Measurements from ENCODE around the gene PNPLA7.

The PNPLA7 gene

GRCh38 chr9:137417161-137418021 lies 132.8 kb downstream of the PNPLA7 start:
- POLR2A ChIA-PET, result no interaction called here
- no peak overlapping the region for H3K27ac ChIP-seq (ENCODE audit: extremely low read depth, low read depth, low read length)
- peaks cover 9% of the 10 kb centered on the region for H3K4me1 ChIP-seq (ENCODE audit: control insufficient read depth, insufficient read depth, low read length)
- CTCF ChIA-PET, result no interaction called here
- H3K36me3 ChIP-seq (ENCODE audit: control insufficient read depth in 2 of 2, insufficient read depth in 1 of 2, low read length in 2 of 2), result no peaks in the 10 kb centered on the region; a peak in 1 of 3 replicates
- no peak for TF ChIP-seq GLI4 (tag by site-specific recombination; IDR thresholded peaks at IDR 0.05)
- no peak for TF ChIP-seq ZNF221 (tag by site-specific recombination; IDR thresholded peaks at IDR 0.05; ENCODE audit: borderline replicate concordance)
- TF ChIP-seq ZNF16 (tag by site-specific recombination; IDR thresholded peaks at IDR 0.05; ENCODE audit: low read depth), result no peak
- TF ChIP-seq IKZF3 (tag by site-specific recombination; IDR thresholded peaks at IDR 0.05), result no peak
- TF ChIP-seq, protein P1, sequence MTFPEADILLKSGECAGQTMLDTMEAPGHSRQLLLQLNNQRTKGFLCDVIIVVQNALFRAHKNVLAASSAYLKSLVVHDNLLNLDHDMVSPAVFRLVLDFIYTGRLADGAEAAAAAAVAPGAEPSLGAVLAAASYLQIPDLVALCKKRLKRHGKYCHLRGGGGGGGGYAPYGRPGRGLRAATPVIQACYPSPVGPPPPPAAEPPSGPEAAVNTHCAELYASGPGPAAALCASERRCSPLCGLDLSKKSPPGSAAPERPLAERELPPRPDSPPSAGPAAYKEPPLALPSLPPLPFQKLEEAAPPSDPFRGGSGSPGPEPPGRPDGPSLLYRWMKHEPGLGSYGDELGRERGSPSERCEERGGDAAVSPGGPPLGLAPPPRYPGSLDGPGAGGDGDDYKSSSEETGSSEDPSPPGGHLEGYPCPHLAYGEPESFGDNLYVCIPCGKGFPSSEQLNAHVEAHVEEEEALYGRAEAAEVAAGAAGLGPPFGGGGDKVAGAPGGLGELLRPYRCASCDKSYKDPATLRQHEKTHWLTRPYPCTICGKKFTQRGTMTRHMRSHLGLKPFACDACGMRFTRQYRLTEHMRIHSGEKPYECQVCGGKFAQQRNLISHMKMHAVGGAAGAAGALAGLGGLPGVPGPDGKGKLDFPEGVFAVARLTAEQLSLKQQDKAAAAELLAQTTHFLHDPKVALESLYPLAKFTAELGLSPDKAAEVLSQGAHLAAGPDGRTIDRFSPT (tag by site-specific recombination; IDR thresholded peaks at IDR 0.05), result no peak
- no peak for TF ChIP-seq ZNF621 (tag by site-specific recombination; IDR thresholded peaks at IDR 0.05)
- TF ChIP-seq TCF7L2 (IDR thresholded peaks at IDR 0.05; ENCODE audit: borderline replicate concordance, low read depth, low read length), result no peak
- no peak for TF ChIP-seq ZNF623 (tag by site-specific recombination; IDR thresholded peaks at IDR 0.05)
- TF ChIP-seq ZFP37 (tag by site-specific recombination; IDR thresholded peaks at IDR 0.05), result no peak
- TF ChIP-seq EGR2 (tag by site-specific recombination; IDR thresholded peaks at IDR 0.05; ENCODE audit: low read depth), result no peak
- TF ChIP-seq ZNF560 (tag by site-specific recombination; IDR thresholded peaks at IDR 0.05; ENCODE audit: borderline replicate concordance), result no peak
- TF ChIP-seq ZNF211 (tag by site-specific recombination; IDR thresholded peaks at IDR 0.05; ENCODE audit: low read depth), result no peak
- TF ChIP-seq ZNF585B (tag by site-specific recombination; IDR thresholded peaks at IDR 0.05), result no peak
- no peak for TF ChIP-seq ZNF843 (tag by site-specific recombination; IDR thresholded peaks at IDR 0.05)
- no peak for TF ChIP-seq ZNF571 (tag by site-specific recombination; IDR thresholded peaks at IDR 0.05)
- TF ChIP-seq, protein P2, sequence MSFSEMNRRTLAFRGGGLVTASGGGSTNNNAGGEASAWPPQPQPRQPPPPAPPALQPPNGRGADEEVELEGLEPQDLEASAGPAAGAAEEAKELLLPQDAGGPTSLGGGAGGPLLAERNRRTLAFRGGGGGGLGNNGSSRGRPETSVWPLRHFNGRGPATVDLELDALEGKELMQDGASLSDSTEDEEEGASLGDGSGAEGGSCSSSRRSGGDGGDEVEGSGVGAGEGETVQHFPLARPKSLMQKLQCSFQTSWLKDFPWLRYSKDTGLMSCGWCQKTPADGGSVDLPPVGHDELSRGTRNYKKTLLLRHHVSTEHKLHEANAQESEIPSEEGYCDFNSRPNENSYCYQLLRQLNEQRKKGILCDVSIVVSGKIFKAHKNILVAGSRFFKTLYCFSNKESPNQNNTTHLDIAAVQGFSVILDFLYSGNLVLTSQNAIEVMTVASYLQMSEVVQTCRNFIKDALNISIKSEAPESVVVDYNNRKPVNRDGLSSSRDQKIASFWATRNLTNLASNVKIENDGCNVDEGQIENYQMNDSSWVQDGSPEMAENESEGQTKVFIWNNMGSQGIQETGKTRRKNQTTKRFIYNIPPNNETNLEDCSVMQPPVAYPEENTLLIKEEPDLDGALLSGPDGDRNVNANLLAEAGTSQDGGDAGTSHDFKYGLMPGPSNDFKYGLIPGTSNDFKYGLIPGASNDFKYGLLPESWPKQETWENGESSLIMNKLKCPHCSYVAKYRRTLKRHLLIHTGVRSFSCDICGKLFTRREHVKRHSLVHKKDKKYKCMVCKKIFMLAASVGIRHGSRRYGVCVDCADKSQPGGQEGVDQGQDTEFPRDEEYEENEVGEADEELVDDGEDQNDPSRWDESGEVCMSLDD (tag by site-specific recombination; IDR thresholded peaks at IDR 0.05), result no peak
- no peak for TF ChIP-seq ZNF791 (tag by site-specific recombination; IDR thresholded peaks at IDR 0.05)
- TF ChIP-seq SP3 (tag by site-specific recombination; IDR thresholded peaks at IDR 0.05), result no peak
- TF ChIP-seq ZBTB1 (tag by site-specific recombination; IDR thresholded peaks at IDR 0.05), result no peak
- no peak for TF ChIP-seq REPIN1 (tag by site-specific recombination; IDR thresholded peaks at IDR 0.05; ENCODE audit: low read depth)
- H3K4me3 ChIP-seq (ENCODE audit: low read depth, low read length), result no peak overlapping the region
- H3K9me3 ChIP-seq (ENCODE audit: control insufficient read depth, insufficient read depth, low read depth, low read length), result no peaks in the 10 kb centered on the region

- no peak overlapping the region for H3K4me3 ChIP-seq (ENCODE audit: low read depth, low read length)
- TF ChIP-seq GLIS1 (tag by site-specific recombination; IDR thresholded peaks at IDR 0.05), result no peak
- CTCF ChIA-PET, result no interaction called here
- peaks cover 7% of the 10 kb centered on the region for H3K4me1 ChIP-seq (ENCODE audit: control insufficient read depth, insufficient read depth, low read length)
- no peak overlapping the region for H3K27ac ChIP-seq (ENCODE audit: extremely low read depth, low read depth, low read length)
- POLR2A ChIA-PET, result no interaction called here
- H3K9me3 ChIP-seq (ENCODE audit: control insufficient read depth, insufficient read depth, low read depth, low read length), result no peaks in the 10 kb centered on the region
- H3K36me3 ChIP-seq (ENCODE audit: control insufficient read depth in 2 of 2, insufficient read depth in 1 of 2, low read length in 2 of 2), result no peaks in the 10 kb centered on the region; a peak in 1 of 3 replicates
Measured at GRCh38 chr9:137416563-137417151, 133.5 kb downstream of the PNPLA7 start.

Measured in HEK293 (cell line).